SK-N-SH (cell line): ENCODE results near the gene SCT. TPM values are rescaled to one million over a fixed set of nuclear protein-coding genes. Genes with fewer than 3 reads are reported as not detected.

ENCODE experiments used
- CTCF ChIA-PET: fragments of 300-600, 350-600 bp; formaldehyde crosslinking; extraction: SDS; loops from one replicate; lab custom pipeline; 2021; lab: Yijun Ruan, JAX
- POLR2A ChIA-PET: fragments of 350-600 bp; sonication (Branson Sonifier 250); formaldehyde crosslinking; extraction: SDS; loops from one replicate; lab custom pipeline; 2020; ENCODE audit warnings: antibody characterized with exemption, inconsistent platforms; lab: Yijun Ruan, JAX
- DNase-seq: peaks from one replicate; pipeline ENCODE4 v3.0.0; 2012
- H2AFZ ChIP-seq: fragments of 200-600 bp; sonication (generic); 2 replicates; pipeline ENCODE4 v1.8.1; 2016; ENCODE audit warnings: antibody characterized with exemption, mild to moderate bottlenecking, low read depth
- H3F3A ChIP-seq: fragments of 200-600 bp; sonication (generic); replicated peaks from 2 replicates; pipeline ENCODE3; 2016; ENCODE audit warnings: antibody characterized with exemption, mild to moderate bottlenecking; ENCODE audit not compliant: insufficient read depth
- H3K27ac ChIP-seq, 2 experiments: fragments of 200-500 bp in 1 of 2; fragments of 200-600 bp in 1 of 2; sonication (Bioruptor generic) in 1 of 2; sonication (generic), shearing (Covaris generic) in 1 of 2; 2 replicates each; pipeline versions ENCODE4 v1.5.1 to v1.6.1; 2014 to 2016; ENCODE audit warnings: low read depth in 2 of 2, inconsistent platforms in 1 of 2, low read length in 1 of 2, mild to moderate bottlenecking in 1 of 2, mixed read lengths in 1 of 2
- H3K27me3 ChIP-seq: fragments of 200-600 bp; sonication (generic), shearing (Covaris generic); 2 replicates; pipeline ENCODE4 v1.6.1; 2016; ENCODE audit warnings: mixed run types; ENCODE audit not compliant: insufficient read depth
- H3K36me3 ChIP-seq, 2 experiments: fragments of 200-500 bp in 1 of 2; fragments of 200-600 bp in 1 of 2; sonication (Bioruptor generic) in 1 of 2; sonication (generic) in 1 of 2; replicated peaks in 1 of 2; 2 replicates each; pipeline versions ENCODE3 to v1.5.1; 2014 to 2016; ENCODE audit warnings: low read length in 1 of 2, mild to moderate bottlenecking in 1 of 2; ENCODE audit not compliant: insufficient read depth in 2 of 2, control insufficient read depth in 1 of 2
- H3K4me1 ChIP-seq, 2 experiments: fragments of 200-500 bp in 1 of 2; fragments of 200-600 bp in 1 of 2; sonication (Bioruptor generic) in 1 of 2; sonication (generic), shearing (Covaris generic) in 1 of 2; 2 replicates each; pipeline versions ENCODE4 v1.5.1 to v1.6.1; 2014 to 2016; ENCODE audit warnings: low read depth in 1 of 2, low read length in 1 of 2, mixed run types in 1 of 2; ENCODE audit not compliant: insufficient read depth in 2 of 2, control insufficient read depth in 1 of 2
- H3K4me2 ChIP-seq: fragments of 200-600 bp; sonication (generic), shearing (Covaris generic); 2 replicates; pipeline ENCODE4 v1.6.1; 2017; ENCODE audit warnings: mixed run types
- H3K4me3 ChIP-seq, 2 experiments: fragments of 200-500 bp in 1 of 2; fragments of 200-600 bp in 1 of 2; sonication (Bioruptor generic) in 1 of 2; sonication (generic), shearing (Covaris generic) in 1 of 2; 2 replicates each; pipeline versions ENCODE4 v1.5.1 to v1.8.1; 2014 to 2016; ENCODE audit warnings: low read depth in 2 of 2, inconsistent platforms in 1 of 2, low read length in 1 of 2, mild to moderate bottlenecking in 1 of 2, mixed read lengths in 1 of 2, moderate library complexity in 1 of 2
- H3K79me2 ChIP-seq: fragments of 200-600 bp; sonication (generic); 2 replicates; pipeline ENCODE4 v1.8.1; 2017; ENCODE audit warnings: mild to moderate bottlenecking; ENCODE audit not compliant: insufficient read depth
- H3K9ac ChIP-seq: fragments of 200-600 bp; sonication (generic); 2 replicates; pipeline ENCODE4 v1.6.1; 2017; ENCODE audit warnings: mixed run types
- H3K9me2 ChIP-seq: fragments of 200-600 bp; sonication (generic); 2 replicates; pipeline ENCODE4 v1.6.1; 2017; ENCODE audit warnings: mixed run types
- H3K9me3 ChIP-seq: fragments of 200-600 bp; sonication (generic); 2 replicates; pipeline ENCODE4 v1.6.1; 2017; ENCODE audit warnings: mixed run types, mild to moderate bottlenecking, moderate library complexity
- H4K20me1 ChIP-seq: fragments of 200-600 bp; sonication (generic); 2 replicates; pipeline ENCODE4 v1.6.1; 2017; ENCODE audit warnings: mild to moderate bottlenecking, mixed run types; ENCODE audit not compliant: insufficient read depth
- CHD2 ChIP-seq: fragments of 150-350 bp; IDR thresholded peaks from 2 replicates; pipeline ENCODE4 v1.6.1; 2018; ENCODE audit warnings: low read length; ENCODE audit not compliant: partially characterized antibody
- FOSL2 ChIP-seq: IDR thresholded peaks from 2 replicates; pipeline ENCODE4 v1.4.0; 2012; ENCODE audit warnings: low read depth, mild to moderate bottlenecking, moderate library complexity, borderline replicate concordance
- FOXJ3 ChIP-seq: sonication (generic); formaldehyde crosslinking; IDR thresholded peaks from 2 replicates; pipeline ENCODE4 v1.5.1; 2020; ENCODE audit warnings: mild to moderate bottlenecking, missing genetic modification reagents
- GABPA ChIP-seq: IDR thresholded peaks from 2 replicates; pipeline ENCODE4 v1.4.0; 2012; ENCODE audit warnings: low read depth, mild to moderate bottlenecking
- GATA2 ChIP-seq: sonication (generic); formaldehyde crosslinking; IDR thresholded peaks from 2 replicates; pipeline ENCODE4 v1.5.0; 2020; ENCODE audit warnings: mild to moderate bottlenecking, missing genetic modification reagents
- IRF3 ChIP-seq: fragments of 150-350 bp; IDR thresholded peaks from 2 replicates; pipeline ENCODE4 v1.6.1; 2016; ENCODE audit warnings: mild to moderate bottlenecking, low read depth, low read length
- NRF1 ChIP-seq: IDR thresholded peaks from 2 replicates; pipeline ENCODE4 v1.6.1; 2012; ENCODE audit warnings: low read depth, mild to moderate bottlenecking, low read length
- PBX3 ChIP-seq: IDR thresholded peaks from 2 replicates; pipeline ENCODE4; 2012
- POLR2AphosphoS5 ChIP-seq: IDR thresholded peaks from 2 replicates; pipeline ENCODE4 v1.6.1; 2012; ENCODE audit warnings: low read depth, low read length
- RAD21 ChIP-seq: IDR thresholded peaks from 2 replicates; pipeline ENCODE4 v1.6.1; 2012; ENCODE audit warnings: mild to moderate bottlenecking, low read length
- RFX5 ChIP-seq: IDR thresholded peaks from 2 replicates; pipeline ENCODE4 v1.6.1; 2012; ENCODE audit warnings: mild to moderate bottlenecking, improper control_type of control experiment, low read length
- SIN3A ChIP-seq: IDR thresholded peaks from 2 replicates; pipeline ENCODE4 v1.6.1; 2012; ENCODE audit warnings: low read depth, mild to moderate bottlenecking, low read length, moderate library complexity, borderline replicate concordance
- TCF12 ChIP-seq: IDR thresholded peaks from 2 replicates; pipeline ENCODE4 v1.4.0; 2012
- YY1 ChIP-seq: IDR thresholded peaks from 2 replicates; pipeline ENCODE4 v1.4.0; 2012; ENCODE audit warnings: low read depth, mild to moderate bottlenecking
- WGBS: methylation state at CpG from one replicate; pipeline ENCODE4 v1.1.6; 2017; ENCODE audit warnings: low lambda C conversion rate; 5-methylcytosine and 5-hydroxymethylcytosine counted together
- polyA plus RNA-seq, 3 experiments: library from polyadenylated mRNA; depleted of rRNA; stranded (reverse); fragments of >200 nt; gene quantifications; 2 replicates each; pipeline ENCODE4 v1.2.3, GENCODE V29; 2012
- TF ChIP-seq, protein P1 (sequence below): IDR thresholded peaks from 2 replicates; pipeline ENCODE4 v1.4.0; 2012; ENCODE audit warnings: low read depth, borderline replicate concordance
- TF ChIP-seq, protein P2 (sequence below): fragments of 200-600 bp; sonication (generic); IDR thresholded peaks from 2 replicates; pipeline ENCODE4 v1.6.1; 2017; ENCODE audit warnings: antibody characterized with exemption, mild to moderate bottlenecking, moderate library complexity

Gene SCT
- polyA plus RNA-seq, 1 of the 3 experiments (the other 2 are of a cell fraction): not detected

DNA sequence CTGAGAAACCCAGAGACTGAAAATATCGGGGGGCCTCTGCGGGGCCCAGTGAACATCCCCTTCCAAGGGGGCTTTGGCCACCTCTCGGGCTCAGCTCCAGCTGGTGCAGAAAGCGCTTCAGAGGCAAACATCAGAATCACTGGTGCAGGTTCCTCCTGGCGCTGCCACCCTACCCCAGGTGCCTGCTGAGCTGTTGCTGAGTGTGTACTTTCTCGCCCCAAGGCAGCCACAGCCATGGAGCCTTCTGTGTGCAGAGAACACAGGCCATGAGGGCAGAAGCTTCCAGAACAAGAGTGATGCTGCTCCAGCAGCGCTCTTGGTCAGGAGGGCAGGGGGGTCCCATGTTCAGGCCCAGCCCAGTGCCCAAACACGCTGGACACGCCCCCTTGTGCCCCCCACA, 16.4 kb upstream of the SCT start:
- Histone ChIP-seq H3K4me1 (no peaks in the 10 kb centered on the region; a peak in 1 of 4 replicates), H3K36me3 (peaks cover 4 to 5% of the 10 kb centered on the region in 2 experiments), H3K4me2 (no peak overlapping the region), H3K9me3 (no peaks in the 10 kb centered on the region), H3K79me2 (no peaks in the 10 kb centered on the region), H3K27ac (no peak overlapping the region), H2AFZ (no peak overlapping the region), H3F3A (no peaks in the 10 kb centered on the region), H4K20me1 (no peaks in the 10 kb centered on the region), H3K27me3 (no peaks in the 10 kb centered on the region), H3K9ac (no peak overlapping the region), H3K4me3 (no peak overlapping the region), H3K9me2 (no peaks in the 10 kb centered on the region)
- TF ChIP-seq IRF3: no peak
- TF ChIP-seq RFX5: no peak
- TF ChIP-seq GATA2 (CRISPR knock-in tag): no peak
- no peak for TF ChIP-seq SIN3A
- TF ChIP-seq, protein P1, sequence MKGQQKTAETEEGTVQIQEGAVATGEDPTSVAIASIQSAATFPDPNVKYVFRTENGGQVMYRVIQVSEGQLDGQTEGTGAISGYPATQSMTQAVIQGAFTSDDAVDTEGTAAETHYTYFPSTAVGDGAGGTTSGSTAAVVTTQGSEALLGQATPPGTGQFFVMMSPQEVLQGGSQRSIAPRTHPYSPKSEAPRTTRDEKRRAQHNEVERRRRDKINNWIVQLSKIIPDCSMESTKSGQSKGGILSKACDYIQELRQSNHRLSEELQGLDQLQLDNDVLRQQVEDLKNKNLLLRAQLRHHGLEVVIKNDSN: no peak
- TF ChIP-seq, protein P2, sequence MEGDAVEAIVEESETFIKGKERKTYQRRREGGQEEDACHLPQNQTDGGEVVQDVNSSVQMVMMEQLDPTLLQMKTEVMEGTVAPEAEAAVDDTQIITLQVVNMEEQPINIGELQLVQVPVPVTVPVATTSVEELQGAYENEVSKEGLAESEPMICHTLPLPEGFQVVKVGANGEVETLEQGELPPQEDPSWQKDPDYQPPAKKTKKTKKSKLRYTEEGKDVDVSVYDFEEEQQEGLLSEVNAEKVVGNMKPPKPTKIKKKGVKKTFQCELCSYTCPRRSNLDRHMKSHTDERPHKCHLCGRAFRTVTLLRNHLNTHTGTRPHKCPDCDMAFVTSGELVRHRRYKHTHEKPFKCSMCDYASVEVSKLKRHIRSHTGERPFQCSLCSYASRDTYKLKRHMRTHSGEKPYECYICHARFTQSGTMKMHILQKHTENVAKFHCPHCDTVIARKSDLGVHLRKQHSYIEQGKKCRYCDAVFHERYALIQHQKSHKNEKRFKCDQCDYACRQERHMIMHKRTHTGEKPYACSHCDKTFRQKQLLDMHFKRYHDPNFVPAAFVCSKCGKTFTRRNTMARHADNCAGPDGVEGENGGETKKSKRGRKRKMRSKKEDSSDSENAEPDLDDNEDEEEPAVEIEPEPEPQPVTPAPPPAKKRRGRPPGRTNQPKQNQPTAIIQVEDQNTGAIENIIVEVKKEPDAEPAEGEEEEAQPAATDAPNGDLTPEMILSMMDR: no peak
- no peak for TF ChIP-seq TCF12
- TF ChIP-seq FOSL2: no peak
- no peak for DNase-seq
- 100% methylated on average over 4 of the region's 9 CpGs for WGBS
- POLR2A ChIA-PET: no interaction called here
- CTCF ChIA-PET: interaction anchor here (0.8 kb wide), 1 partner anchor 52 kb away, joined by 3 read pairs; the partner anchor contains the start of gene TMEM80

DNA sequence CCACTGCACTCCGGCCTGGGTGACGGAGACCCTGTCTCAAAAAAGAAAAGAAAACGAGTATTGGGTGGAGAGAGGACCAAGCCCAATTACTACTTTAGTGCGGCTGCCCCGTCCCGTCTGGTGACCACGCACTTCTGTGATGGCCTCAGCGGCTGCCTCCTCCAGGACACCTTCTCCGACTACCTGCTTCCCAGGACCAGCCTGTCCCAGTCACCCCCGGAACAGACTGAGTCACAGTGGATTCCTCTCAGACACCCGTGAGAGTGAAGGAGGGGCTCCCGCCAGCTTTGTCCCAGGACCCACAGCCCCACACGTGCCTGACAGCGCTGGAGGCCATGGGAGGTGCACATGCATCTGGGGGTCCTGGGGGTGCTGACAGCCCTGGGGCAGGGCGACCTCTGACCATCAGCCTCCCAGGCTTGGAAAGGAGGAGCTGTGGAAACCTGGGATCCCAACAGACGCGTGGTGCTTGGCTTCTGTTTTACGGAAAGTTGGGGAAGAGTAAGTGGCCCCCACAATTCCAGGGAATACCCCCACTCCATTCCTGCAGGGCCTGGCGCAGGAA, 14.9 kb upstream of the SCT start:
- CTCF ChIA-PET: interaction anchor here (1.1 to 1.6 kb wide), 2 partner anchors 63 to 88 kb away, joined by 3 read pairs; no protein-coding TSS in a partner anchor
- Histone ChIP-seq H3K4me3 (no peak overlapping the region), H4K20me1 (no peaks in the 10 kb centered on the region)

More for the DNA sequence above, 14.9 kb upstream of the SCT start:
- no peaks in the 10 kb centered on the region for H3K9me2 ChIP-seq
- H3K4me1 ChIP-seq: peaks cover 0 to 10% of the 10 kb centered on the region in 2 experiments; a peak in 1 of 4 replicates
- peaks cover 0 to 5% of the 10 kb centered on the region in 2 experiments for H3K36me3 ChIP-seq
- POLR2A ChIA-PET: interaction anchor here (1.1 kb wide), 1 partner anchor 20 kb away, joined by 3 read pairs; no protein-coding TSS in a partner anchor
- no peaks in the 10 kb centered on the region for H3K27me3 ChIP-seq
- no peak overlapping the region for H3K9ac ChIP-seq
- no peak overlapping the region for H2AFZ ChIP-seq
- H3K79me2 ChIP-seq: no peaks in the 10 kb centered on the region
- 96% methylated on average over 18 of the region's 19 CpGs for WGBS
- no peaks in the 10 kb centered on the region for H3F3A ChIP-seq
- DNase-seq: peak; percentile 32
- H3K27ac ChIP-seq: no peak overlapping the region
- no peaks in the 10 kb centered on the region for H3K9me3 ChIP-seq
- no peak overlapping the region for H3K4me2 ChIP-seq
- TF ChIP-seq, protein P1: no peak
- TF ChIP-seq POLR2AphosphoS5 (no peak), FOXJ3 (CRISPR knock-in tag) (no peak), YY1 (no peak), CHD2 (no peak), NRF1 (no peak), RAD21 (no peak), RFX5 (no peak), PBX3 (no peak), GABPA (no peak)
